Activated T-helper 1 cell treated with anti-CD3 and anti-CD28 coated beads, Interleukin-12 subunit alpha, Interleukin-12 subunit beta, Interleukin-2, Interleukin-4 antibody, amounts not matched to agents 30 ng/mL and 10 ng/mL and 1 ng/mL, durations not matched to agents 14 hours and 24 hours and 36 hours (primary cell): ENCODE results near the gene SLC36A4. TPM values are rescaled to one million over a fixed set of nuclear protein-coding genes. Genes with fewer than 3 reads are reported as not detected.
"Not testable (repeated sequence)": the region's sequence is repeated elsewhere in the genome, so short reads cannot be mapped to it uniquely, and the experiment has no call there.

ENCODE experiments used
- DNase-seq: peaks from one replicate; pipeline ENCODE4 v3.0.0; 2021; ENCODE audit warnings: low spot score
- H3K27ac Mint-ChIP-seq: one replicate; pipeline ENCODE4 v1.8.0; 2021; ENCODE audit warnings: mild to moderate bottlenecking, mixed read lengths
- H3K27me3 Mint-ChIP-seq: one replicate; pipeline ENCODE4 v1.8.0; 2022; ENCODE audit warnings: mild to moderate bottlenecking, moderate library complexity, mixed read lengths; ENCODE audit not compliant: insufficient read depth
- H3K36me3 Mint-ChIP-seq: one replicate; pipeline ENCODE4 v1.8.0; 2021; ENCODE audit warnings: low read depth, mixed read lengths
- H3K4me1 Mint-ChIP-seq: one replicate; pipeline ENCODE4 v1.8.0; 2021; ENCODE audit warnings: low read depth, mixed read lengths
- H3K4me3 Mint-ChIP-seq: one replicate; pipeline ENCODE4 v1.8.0; 2021; ENCODE audit warnings: mild to moderate bottlenecking, moderate library complexity, mixed read lengths
- H3K9me3 Mint-ChIP-seq: one replicate; pipeline ENCODE4 v1.8.0; 2021; ENCODE audit warnings: mixed read lengths
- intact Hi-C: fragments of 100-400 bp; cut with micrococcal nuclease; formaldehyde crosslinking; loops from one replicate; pipeline ENCODE4 v1.15.1; 2024
- total RNA-seq: library from RNA; stranded (reverse); gene quantifications from 2 replicates; pipeline ENCODE4 v1.2.3, GENCODE V29; 2022

The SLC36A4 gene
- total RNA-seq, 1 donor from 2014 or later = 17.1 TPM

GRCh38 chr11:93133488-93134109 is 64.2 kb downstream of the SLC36A4 start:
- no peak for DNase-seq
- intact Hi-C loops = no loop called here
- Mint-ChIP-seq H3K4me3 (no peak overlapping the region), H3K36me3 (no peaks in the 10 kb centered on the region), H3K9me3 (no peaks in the 10 kb centered on the region), H3K4me1 (no peaks in the 10 kb centered on the region), H3K27ac (no peak overlapping the region), H3K27me3 (peaks cover 4% of the 10 kb centered on the region)

GRCh38 chr11:93132836-93133235 is 65.0 kb downstream of the SLC36A4 start:
- Mint-ChIP-seq H3K4me1 (no peaks in the 10 kb centered on the region), H3K27ac (no peak overlapping the region), H3K36me3 (no peaks in the 10 kb centered on the region), H3K4me3 (no peak overlapping the region), H3K27me3 (peaks cover 4% of the 10 kb centered on the region), H3K9me3 (no peaks in the 10 kb centered on the region)
- intact Hi-C loops = no loop called here
- no peak for DNase-seq

- intact Hi-C loops = no loop called here
- no peaks in the 10 kb centered on the region for H3K9me3 Mint-ChIP-seq
- H3K4me3 Mint-ChIP-seq = no peak overlapping the region
- H3K27ac Mint-ChIP-seq = no peak overlapping the region
- H3K36me3 Mint-ChIP-seq = no peaks in the 10 kb centered on the region
- H3K27me3 Mint-ChIP-seq = peaks cover 5% of the 10 kb centered on the region
- DNase-seq = no peak
- H3K4me1 Mint-ChIP-seq = no peaks in the 10 kb centered on the region
Observed at GRCh38 chr11:93131709-93132108, 66.1 kb downstream of the SLC36A4 start.

DNA sequence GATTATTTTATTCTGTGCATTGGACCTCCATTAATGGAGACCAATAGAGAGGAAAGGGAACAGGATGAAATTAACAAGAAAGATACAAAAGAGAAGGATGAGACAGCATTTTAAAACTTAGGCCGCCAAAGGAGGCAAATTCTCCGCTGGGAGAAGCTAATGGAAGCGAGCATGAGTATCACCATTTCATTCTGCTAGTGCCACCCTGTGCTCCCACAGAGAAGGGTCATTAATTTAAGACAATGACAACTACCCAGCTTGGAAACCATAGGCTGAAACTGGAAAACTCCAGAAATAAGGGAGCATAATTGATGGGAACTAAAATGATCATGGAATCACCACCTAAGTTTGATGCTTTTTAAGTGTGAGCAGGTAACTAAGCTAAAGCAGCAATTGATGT is 69.2 kb downstream of the SLC36A4 start:
- Mint-ChIP-seq H3K27ac (no peak overlapping the region), H3K36me3 (no peaks in the 10 kb centered on the region), H3K9me3 (no peaks in the 10 kb centered on the region), H3K27me3 (peaks cover 13% of the 10 kb centered on the region), H3K4me3 (no peak overlapping the region), H3K4me1 (no peaks in the 10 kb centered on the region)
- no peak for DNase-seq
- intact Hi-C loops = no loop called here

- no peak overlapping the region for H3K27ac Mint-ChIP-seq
- H3K36me3 Mint-ChIP-seq = no peaks in the 10 kb centered on the region
- peaks cover 34% of the 10 kb centered on the region for H3K27me3 Mint-ChIP-seq
- no peaks in the 10 kb centered on the region for H3K4me1 Mint-ChIP-seq
- intact Hi-C loops = no loop called here
- H3K4me3 Mint-ChIP-seq = no peak overlapping the region
- no peak for DNase-seq
- no peaks in the 10 kb centered on the region for H3K9me3 Mint-ChIP-seq
Observed at GRCh38 chr11:93123351-93123898, 74.4 kb downstream of the SLC36A4 start.

DNA sequence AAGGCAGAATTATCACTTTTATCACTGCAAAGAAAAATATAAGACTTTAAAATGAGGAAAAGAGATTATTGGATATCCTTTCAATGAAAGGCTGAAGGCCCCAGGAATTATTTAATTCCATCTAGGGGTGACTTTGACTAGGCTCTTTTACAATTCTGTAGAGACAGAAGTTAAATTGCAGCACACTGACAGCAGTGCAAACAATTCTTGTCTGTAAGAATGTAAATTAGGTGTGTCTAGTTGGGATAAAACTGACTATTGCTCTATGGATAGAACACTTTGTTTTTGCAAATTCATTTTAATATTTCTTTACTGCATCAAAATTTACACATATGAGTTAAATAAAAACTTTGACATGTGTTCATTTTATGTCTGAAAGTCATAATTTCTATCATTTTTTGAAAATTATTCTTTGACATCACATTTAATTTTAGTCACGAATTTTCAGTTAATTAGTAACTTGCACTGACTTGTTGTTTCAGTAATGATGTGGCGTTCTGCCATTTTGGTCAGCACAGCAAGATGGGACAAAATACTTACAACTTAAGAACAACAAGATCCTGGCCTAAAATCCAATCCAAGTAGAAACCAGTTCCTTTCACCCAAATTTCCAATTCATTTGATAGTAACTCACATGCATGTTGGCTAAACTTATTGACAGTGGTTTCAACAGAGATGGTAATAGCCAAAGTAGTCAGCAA is 75.1 kb downstream of the SLC36A4 start:
- Mint-ChIP-seq H3K27ac (no peak overlapping the region), H3K4me3 (no peak overlapping the region), H3K36me3 (no peaks in the 10 kb centered on the region), H3K27me3 (peaks cover 41% of the 10 kb centered on the region), H3K4me1 (no peaks in the 10 kb centered on the region), H3K9me3 (no peaks in the 10 kb centered on the region)
- intact Hi-C loops = no loop called here
- no peak for DNase-seq

- no peaks in the 10 kb centered on the region for H3K4me1 Mint-ChIP-seq
- no peak overlapping the region for H3K27ac Mint-ChIP-seq
- no peak overlapping the region for H3K4me3 Mint-ChIP-seq
- no peak for DNase-seq
- peaks cover 32% of the 10 kb centered on the region for H3K27me3 Mint-ChIP-seq
- intact Hi-C loops = no loop called here
- H3K9me3 Mint-ChIP-seq = no peaks in the 10 kb centered on the region
- H3K36me3 Mint-ChIP-seq = no peaks in the 10 kb centered on the region
Observed at GRCh38 chr11:93118276-93118675, 79.5 kb downstream of the SLC36A4 start.

DNA sequence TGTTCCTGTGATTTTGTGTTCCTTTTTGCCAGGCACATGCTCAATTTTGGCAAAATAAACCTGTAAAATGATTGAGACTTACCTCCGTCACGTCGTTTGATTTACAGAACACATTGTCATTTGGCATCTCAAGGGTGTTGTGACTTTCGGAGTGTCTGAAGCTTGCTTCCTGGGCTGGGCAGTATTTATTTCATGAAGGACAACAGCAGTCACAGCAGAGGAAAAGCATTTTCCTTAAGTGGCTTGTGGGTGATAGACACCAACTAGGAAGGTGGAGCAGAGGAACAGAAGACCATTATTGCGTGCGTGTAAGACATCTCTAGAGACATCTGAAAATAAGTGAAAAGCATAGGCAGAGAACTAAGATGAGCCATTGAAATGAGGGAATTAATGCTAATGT is 80.2 kb downstream of the SLC36A4 start:
- no peak for DNase-seq
- Mint-ChIP-seq H3K27me3 (peaks cover 29% of the 10 kb centered on the region), H3K4me3 (no peak overlapping the region), H3K27ac (no peak overlapping the region), H3K36me3 (no peaks in the 10 kb centered on the region), H3K4me1 (no peaks in the 10 kb centered on the region), H3K9me3 (no peaks in the 10 kb centered on the region)
- intact Hi-C loops = no loop called here

GRCh38 chr11:93116641-93117441 is 81.0 kb downstream of the SLC36A4 start:
- intact Hi-C loops = no loop called here
- H3K4me3 Mint-ChIP-seq = no peak overlapping the region
- peaks cover 29% of the 10 kb centered on the region for H3K27me3 Mint-ChIP-seq
- H3K4me1 Mint-ChIP-seq = no peaks in the 10 kb centered on the region
- H3K36me3 Mint-ChIP-seq = no peaks in the 10 kb centered on the region
- no peak for DNase-seq
- H3K27ac Mint-ChIP-seq = no peak overlapping the region
- no peaks in the 10 kb centered on the region for H3K9me3 Mint-ChIP-seq

- no peaks in the 10 kb centered on the region for H3K9me3 Mint-ChIP-seq
- intact Hi-C loops = no loop called here
- H3K27ac Mint-ChIP-seq = no peak overlapping the region
- no peak overlapping the region for H3K4me3 Mint-ChIP-seq
- no peaks in the 10 kb centered on the region for H3K36me3 Mint-ChIP-seq
- DNase-seq = no peak
- peaks cover 19% of the 10 kb centered on the region for H3K27me3 Mint-ChIP-seq
- H3K4me1 Mint-ChIP-seq = peaks cover 18% of the 10 kb centered on the region
Observed at GRCh38 chr11:93114304-93114703, 83.5 kb downstream of the SLC36A4 start.

DNA sequence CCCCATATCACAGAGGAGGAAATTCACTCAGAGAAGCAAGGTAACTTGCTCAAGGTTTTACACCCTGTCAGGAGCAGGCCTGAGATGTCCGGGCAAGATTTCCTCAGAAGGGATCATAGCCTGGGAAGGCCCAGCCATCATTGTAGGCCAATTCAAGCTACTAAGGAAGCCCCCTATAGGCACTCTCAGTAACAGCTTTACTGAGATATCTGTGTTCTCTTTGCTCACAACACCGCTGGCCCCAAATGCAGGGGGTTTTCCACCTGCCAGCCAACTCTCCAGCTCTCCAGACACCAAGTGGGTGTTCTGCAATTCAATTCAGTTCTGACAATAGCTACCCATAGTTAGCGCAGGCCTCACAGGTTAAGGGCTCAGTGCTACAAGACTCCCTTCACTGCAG is 84.0 kb downstream of the SLC36A4 start:
- Mint-ChIP-seq H3K4me3 (no peak overlapping the region), H3K4me1 (peaks cover 22% of the 10 kb centered on the region), H3K36me3 (no peaks in the 10 kb centered on the region), H3K27me3 (peaks cover 15% of the 10 kb centered on the region), H3K27ac (no peak overlapping the region), H3K9me3 (no peaks in the 10 kb centered on the region)
- no peak for DNase-seq
- intact Hi-C loops = no loop called here

GRCh38 chr11:93111147-93111546 is 86.6 kb downstream of the SLC36A4 start:
- H3K4me3 Mint-ChIP-seq, H3K9me3 Mint-ChIP-seq, DNase-seq, intact Hi-C loops, H3K36me3 Mint-ChIP-seq, H3K27me3 Mint-ChIP-seq, H3K27ac Mint-ChIP-seq: not testable (repeated sequence)
- H3K4me1 Mint-ChIP-seq = peaks cover 22% of the 10 kb centered on the region

GRCh38 chr11:93100211-93100610 is 97.6 kb downstream of the SLC36A4 start:
- peaks cover 7% of the 10 kb centered on the region for H3K27me3 Mint-ChIP-seq
- no peaks in the 10 kb centered on the region for H3K36me3 Mint-ChIP-seq
- no peak overlapping the region for H3K27ac Mint-ChIP-seq
- no peaks in the 10 kb centered on the region for H3K4me1 Mint-ChIP-seq
- DNase-seq = no peak
- no peak overlapping the region for H3K4me3 Mint-ChIP-seq
- intact Hi-C loops = no loop called here
- H3K9me3 Mint-ChIP-seq = peaks cover 17% of the 10 kb centered on the region
